GM19452 (cell line): Measurements from ENCODE around the gene BBS7.

Experiments used
- ATAC-seq: cut with Tn5 transposase; IDR thresholded peaks from one replicate; pipeline ENCODE4 v1.9.1; 2021; ENCODE audit not compliant: unreplicated experiment

The BBS7 gene

DNA sequence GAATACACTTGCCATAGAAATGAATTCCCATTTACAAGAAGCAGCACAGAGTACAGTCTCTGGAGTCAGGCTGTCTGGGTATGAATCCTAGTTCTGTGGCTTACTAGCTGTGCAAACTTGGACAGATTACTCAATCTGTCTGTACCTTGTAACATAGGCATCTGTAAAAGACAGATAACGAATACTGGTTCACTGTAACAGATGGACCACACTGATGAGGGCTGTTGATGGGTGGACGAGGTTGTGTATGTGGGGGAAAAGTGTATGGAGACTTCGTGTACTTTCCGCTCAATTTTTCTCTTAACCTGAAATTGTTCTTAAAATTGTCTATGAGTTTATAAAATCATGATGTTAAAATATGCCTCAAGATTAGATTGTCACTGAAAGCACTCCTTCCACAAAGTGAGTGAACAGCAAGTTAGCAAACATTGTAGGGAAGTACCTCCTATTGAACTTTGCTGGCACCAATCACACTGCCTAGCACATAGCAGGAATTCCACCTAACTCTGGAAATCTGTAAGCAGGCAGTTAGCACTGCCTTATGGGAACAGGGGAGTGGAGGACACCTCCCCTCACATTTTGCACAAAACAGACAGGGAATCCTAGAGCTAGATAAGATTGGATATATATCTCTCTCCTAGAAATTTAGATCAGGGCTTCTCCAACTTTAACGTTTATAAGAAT is 75.6 kb downstream of the BBS7 start:
- ATAC-seq = no peak

DNA sequence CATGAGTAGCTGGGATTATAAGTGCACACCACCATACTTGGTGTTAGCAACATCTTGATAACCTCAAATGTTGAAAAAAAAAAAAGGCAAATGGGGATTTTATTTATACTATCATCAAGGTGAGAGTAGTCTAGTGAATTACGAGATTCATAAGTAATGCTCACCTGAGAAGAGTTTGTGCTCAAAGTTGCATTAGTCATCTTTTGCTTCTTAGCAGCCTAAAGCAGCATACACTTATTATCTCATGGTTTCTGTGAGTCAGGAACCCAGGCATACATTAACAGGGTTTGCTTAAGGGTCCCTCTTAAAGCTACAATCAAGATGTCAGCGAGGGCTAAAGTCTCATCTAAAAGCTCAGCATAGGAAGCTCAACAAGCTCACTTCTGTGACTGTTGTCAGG is 77.3 kb downstream of the BBS7 start:
- ATAC-seq = no peak

DNA sequence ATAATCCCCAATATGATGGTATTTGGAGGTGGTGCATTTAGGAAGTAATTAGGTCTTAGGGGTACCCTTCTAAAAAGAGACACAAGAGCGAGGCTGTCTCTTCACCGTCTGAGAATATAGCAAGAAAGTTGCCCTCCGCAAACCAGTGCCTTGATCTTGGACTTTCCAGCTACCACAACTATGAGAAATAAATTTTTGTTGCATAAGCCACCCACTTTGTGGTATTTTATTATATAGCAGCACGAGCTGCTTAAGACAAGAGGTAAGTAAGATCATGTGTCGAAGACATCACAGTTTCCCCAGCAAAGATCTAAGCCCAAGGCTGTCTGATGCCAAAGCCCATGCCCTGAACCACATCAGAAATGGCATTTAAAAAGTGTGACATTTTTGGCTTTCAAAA is 78.8 kb downstream of the BBS7 start:
- no peak for ATAC-seq

DNA sequence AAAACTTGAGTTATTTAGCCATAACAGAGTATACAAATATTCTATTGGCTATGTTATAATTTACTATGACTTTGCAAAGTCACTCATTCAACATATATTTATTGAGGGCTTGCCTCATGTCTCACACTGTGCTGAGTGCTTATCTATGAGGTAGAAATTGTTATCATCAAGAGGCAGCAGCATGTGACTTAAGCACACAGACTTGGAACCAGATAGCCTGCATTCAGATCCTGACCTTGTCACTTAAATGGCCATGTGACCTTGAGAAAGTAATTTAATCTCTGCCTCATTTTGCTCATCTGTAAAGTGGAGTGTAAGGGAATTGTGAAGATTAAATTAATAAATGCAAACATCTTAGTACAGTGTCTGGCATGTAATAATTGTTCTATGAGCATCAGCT is 79.3 kb downstream of the BBS7 start:
- ATAC-seq = no peak

DNA sequence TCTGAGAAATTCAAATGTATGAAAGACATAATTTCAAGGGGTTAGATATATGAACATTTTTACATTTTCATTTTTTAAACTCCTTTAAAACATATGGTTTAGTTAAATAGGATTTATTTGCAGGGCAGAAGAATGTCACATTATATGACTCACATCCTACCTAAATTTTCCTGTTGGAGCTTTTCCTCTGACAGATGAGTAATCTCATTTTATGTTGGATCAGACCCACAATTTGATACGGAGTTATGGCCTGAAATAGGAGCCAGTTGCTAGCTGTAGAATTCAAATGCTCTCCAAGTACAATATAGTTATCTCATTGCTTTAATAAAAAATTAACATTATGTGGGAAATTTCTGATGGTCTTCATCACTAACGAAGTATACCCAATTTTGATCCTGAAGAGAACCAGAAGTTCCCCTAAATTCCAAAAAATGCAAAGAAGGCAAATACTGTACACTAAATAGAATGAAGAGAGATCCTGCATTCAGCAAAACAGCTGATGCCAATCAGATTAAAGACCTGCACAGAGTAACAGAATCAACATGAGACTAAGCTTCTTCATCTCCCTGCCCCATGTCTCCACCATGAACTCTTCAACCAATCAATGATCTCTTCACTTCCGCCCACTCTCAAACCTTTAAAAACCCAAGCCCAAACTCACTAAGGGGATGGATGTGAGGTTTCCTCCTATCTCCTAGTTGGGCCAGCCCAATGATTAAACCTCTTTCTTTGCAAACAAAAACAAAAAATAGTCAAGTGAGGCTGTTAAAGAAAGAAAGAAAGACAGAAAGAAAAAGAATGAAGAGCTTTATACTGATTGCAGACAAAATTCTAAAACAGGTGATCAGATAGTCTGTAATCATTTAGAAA is 80.1 kb downstream of the BBS7 start:
- ATAC-seq = no peak

DNA sequence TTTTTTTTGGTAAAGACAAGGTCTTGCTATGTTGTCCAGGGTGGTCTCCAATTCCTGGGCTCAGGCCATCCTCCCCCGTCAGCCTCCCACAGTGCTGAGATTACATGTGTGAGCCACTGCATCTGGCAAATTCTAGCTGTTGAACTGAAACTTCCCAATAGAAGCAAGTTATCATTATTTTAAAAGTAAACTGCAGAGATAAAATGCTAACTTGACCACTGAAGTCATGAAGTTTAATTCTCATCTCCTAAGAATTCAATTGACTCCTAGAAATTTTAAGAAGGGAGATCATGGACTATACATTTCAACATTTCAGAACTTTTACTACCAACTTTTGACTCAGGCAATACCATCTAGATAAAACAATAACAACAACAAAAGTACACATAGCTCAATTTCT is 80.8 kb downstream of the BBS7 start:
- ATAC-seq = no peak

DNA sequence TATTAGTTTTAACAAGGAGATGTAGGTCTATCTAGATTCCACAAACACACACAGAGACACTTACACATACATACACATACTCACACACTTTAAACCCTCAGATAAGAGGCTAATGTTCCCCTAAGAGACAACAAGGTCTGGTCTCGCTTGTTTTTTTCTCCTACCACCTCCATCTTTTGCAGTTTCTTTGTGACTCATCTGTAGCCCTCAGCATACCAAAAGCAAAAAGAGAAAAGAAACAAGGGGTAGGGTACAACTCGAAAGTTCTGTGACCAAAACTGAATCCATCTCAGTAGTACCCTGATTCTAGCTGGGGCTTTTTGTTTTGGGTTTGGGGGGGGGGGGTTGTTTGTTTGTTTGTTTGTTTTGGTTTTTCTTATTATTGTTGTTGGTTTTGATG is 81.4 kb downstream of the BBS7 start:
- peak; percentile 83 for ATAC-seq

DNA sequence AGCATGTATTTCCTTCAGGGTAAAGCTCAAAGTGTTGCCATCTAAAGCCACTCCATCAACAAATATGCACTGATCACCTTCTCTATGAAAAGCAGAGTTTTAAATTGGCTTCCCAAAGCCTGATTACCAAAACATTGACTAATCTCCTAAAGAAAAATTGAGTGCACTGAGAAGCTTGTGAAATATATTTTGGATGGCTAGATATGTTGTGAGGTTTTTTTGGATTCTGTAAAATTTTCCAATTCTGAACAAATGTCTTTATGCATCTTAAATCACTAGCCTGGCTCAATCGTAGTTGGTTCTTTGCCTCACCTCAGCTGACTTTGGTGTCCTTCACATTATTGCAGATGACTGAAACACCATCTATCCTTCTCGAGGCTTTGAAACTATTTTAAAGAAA is 84.1 kb downstream of the BBS7 start:
- ATAC-seq = no peak

DNA sequence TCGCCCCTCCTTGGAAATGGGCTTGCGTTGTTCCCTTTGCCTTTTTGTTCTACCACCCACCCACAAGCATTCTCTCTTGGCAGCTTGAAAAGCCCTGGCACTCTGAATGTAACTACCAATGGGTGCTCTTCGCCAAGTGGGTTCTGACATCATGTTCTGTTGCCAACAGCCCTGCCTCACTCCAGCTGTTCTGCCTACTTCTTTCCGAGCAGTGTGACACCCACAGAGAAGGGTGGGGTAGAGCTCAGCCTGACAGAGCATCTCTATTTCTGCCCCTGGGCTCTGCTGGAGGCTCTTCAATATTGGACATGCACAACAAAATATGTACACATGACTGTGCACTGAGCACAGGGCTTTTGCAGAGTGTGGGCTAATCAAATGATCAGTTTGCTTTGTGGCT is 84.8 kb downstream of the BBS7 start:
- no peak for ATAC-seq

DNA sequence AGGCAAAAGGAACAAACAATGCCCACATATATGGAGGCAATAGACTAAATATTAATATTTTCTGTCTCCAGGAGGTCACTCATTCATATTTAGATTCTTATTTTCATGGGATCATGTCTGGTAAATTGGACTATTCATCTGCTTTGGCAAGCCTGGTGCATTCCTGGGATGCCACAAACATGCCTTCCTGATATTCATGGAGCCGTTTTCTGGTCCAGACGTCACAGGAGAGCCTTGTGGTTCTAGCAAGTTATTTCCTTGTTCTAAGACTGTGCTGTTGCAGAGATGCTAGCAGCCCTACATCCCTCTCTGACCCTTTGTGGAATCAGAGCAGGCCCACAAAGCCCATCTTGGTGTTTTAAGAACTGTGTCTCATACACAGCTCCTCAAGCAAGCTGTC is 85.3 kb downstream of the BBS7 start:
- no peak for ATAC-seq

DNA sequence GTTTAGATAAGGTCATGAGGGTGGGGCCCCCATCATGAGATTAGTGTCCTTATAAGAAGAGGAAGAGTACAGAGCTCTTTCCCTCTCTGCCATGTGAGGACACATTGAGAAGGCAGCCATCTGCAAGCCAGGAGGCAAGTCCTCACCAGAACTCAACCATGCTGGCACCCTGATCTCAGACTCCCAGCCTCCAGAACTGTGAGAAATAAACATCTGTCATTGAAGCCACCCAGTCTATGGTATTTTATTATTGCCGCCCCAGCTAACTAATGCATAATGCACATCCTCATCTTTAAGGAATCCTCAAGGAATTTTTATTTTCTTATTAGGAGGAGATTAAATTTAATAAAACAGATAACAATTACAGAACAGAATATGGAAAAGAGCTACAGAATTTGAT is 85.9 kb downstream of the BBS7 start:
- no peak for ATAC-seq

DNA sequence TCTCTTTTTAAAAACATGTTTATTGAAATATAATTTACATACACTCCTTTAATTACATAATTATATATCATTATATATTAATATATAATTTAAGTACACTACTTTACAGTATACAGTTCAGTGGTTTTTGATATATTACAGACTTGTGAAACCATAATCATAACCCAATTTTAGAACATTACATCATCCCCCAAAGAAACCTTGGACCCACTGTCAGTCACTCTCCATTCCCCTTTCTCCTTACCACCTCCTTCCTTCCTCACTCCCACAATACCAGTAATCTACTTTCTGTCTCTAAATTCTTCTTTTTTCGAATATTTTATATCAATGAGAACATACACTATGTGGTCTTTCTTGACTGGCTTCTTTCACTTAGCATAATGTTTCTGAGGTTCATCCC is 87.1 kb downstream of the BBS7 start:
- ATAC-seq = no peak

DNA sequence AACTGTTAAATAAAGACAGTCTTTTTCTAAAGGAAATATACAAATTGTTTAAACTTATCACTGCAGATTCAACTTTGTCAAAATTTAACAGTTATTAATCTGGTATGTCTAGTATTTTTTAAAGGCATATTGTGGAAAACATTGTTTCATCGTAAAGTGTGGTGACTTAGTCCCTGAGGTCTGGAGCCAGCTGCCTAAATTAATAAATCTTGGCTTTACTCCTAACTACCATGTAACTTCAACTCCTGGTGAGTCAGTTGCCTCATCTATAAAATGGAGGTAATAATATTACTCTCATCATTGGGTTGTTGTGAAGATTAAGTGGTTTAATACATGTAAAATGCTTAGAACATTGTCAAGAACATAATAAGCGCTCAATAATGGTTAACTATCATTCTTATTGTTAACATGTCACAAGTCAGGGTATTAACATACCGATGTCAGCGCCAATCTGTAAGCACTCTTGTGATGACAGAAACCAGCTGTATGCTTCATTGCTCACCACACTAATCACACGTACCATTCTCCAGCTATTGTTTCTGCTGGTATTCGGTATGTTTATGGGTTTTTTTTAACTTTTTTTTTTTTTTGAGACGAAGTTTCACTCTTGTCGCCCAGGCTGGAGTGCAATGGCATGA is 91.2 kb downstream of the BBS7 start:
- ATAC-seq = no peak

DNA sequence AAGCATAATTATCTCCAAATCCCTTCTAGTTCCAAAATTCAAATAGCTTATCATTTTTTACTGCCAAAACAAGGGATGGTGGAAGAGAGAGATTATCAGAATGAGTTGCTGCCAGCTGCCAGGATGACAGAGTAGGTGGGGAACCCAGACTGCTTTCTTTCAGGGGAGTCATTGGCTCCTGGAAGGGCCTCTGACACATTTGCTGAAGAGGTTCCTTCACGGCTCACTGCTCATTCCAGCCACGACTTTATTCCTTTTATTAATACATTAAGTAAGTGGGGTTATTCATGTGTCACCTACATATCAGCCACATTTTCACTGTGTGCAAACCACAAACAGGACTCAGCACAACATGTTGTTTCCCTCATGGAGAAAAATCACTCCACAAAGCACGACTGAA is 92.6 kb downstream of the BBS7 start:
- peak; percentile 56 for ATAC-seq

DNA sequence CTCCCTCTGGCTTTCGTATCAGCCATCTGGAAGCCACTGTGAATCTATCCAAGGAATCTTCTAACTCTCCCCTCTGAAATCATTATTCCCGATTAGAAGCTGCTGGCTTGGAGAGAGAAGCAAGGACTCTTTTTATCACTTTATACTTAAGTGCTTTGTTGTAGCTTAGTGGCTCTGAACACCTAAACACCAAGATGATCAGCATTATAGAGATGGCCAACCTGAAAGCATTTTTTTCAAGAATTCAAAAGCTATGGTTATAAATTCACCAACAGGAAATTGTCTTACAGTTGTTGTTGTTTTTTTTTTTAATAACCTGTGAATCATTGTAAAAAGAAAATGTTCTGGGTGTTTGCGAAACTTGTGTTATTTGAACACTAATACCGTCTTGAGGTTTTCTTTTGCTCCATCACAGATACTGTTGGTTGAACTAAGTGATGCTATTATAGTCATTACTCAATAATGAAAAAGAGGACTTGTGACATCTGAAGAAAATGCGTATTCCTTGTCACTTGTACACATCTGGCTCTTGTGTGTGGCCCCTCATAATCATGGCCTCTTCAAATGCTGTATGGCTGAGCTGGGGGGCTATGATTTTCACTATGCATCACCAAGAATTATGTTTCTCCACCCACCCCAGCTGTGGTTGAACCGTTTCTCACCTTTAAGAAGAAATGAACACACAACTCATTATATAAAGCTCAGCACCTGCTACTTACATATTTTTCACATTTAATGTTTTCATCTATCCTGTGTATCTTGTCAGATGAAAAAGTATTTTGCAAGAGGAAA is 93.5 kb downstream of the BBS7 start:
- ATAC-seq = no peak
